Caco-2 (cell line): ENCODE data around the gene RAD23B. TPM values are rescaled to one million over a fixed set of nuclear protein-coding genes. Genes with fewer than 3 reads are reported as not detected.

ENCODE experiments used
- BruUV-seq: library from RNA; stranded (reverse); fragments of 400-500 nt; replicated peaks from 2 replicates; lab custom pipeline; 2021; lab: Mats Ljungman, UMichigan
- CTCF ChIA-PET: fragments of 300-600 bp; sonication (Branson Sonifier 250); formaldehyde crosslinking; loops from one replicate; lab custom pipeline; 2022; ENCODE audit warnings: antibody characterized with exemption; lab: Charles Lee
- POLR2A ChIA-PET: fragments of 300-600 bp; sonication (Branson Sonifier 250); formaldehyde crosslinking; loops from one replicate; lab custom pipeline; 2022; ENCODE audit warnings: antibody characterized with exemption; lab: Charles Lee
- DNase-seq, 2 experiments: peaks; one replicate each; pipeline versions ENCODE4 v3.0.0 to v3.0.0-alpha.2; 2020 to 2022
- H3K27me3 ChIP-seq: replicated peaks from 2 replicates; pipeline ENCODE4 v1.6.0; 2011; ENCODE audit warnings: low read length; ENCODE audit not compliant: control insufficient read depth, insufficient read depth
- H3K36me3 ChIP-seq: 2 replicates; pipeline ENCODE4 v1.5.1; 2011; ENCODE audit warnings: low read length; ENCODE audit not compliant: control insufficient read depth, insufficient read depth
- H3K4me1 ChIP-seq: fragments of 250-450 bp; sonication (Bioruptor Pico); 2 replicates; pipeline ENCODE4 v1.5.1; 2020; ENCODE audit warnings: mild to moderate bottlenecking
- H3K4me3 ChIP-seq: 2 replicates; pipeline ENCODE4 v1.5.1; 2011; ENCODE audit warnings: low read depth, mild to moderate bottlenecking, control low read depth, low read length
- H3K9me3 ChIP-seq: fragments of 250-450 bp; sonication (Bioruptor Pico); 2 replicates; pipeline ENCODE4 v1.5.1; 2020; ENCODE audit warnings: mild to moderate bottlenecking, moderate library complexity
- H3K27ac Mint-ChIP-seq: one replicate; pipeline ENCODE4 v1.8.0; 2022; ENCODE audit warnings: mixed read lengths; ENCODE audit not compliant: unreplicated experiment
- H3K27me3 Mint-ChIP-seq: one replicate; pipeline ENCODE4 v1.8.0; 2022; ENCODE audit warnings: mixed read lengths; ENCODE audit not compliant: insufficient read depth, unreplicated experiment
- H3K36me3 Mint-ChIP-seq: one replicate; pipeline ENCODE4 v1.8.0; 2022; ENCODE audit warnings: mild to moderate bottlenecking, mixed read lengths; ENCODE audit not compliant: insufficient read depth, unreplicated experiment
- H3K4me1 Mint-ChIP-seq: one replicate; pipeline ENCODE4 v1.8.0; 2022; ENCODE audit warnings: low read depth, mixed read lengths; ENCODE audit not compliant: unreplicated experiment
- H3K4me3 Mint-ChIP-seq: one replicate; pipeline ENCODE4 v1.8.0; 2022; ENCODE audit warnings: mild to moderate bottlenecking, moderate library complexity, mixed read lengths; ENCODE audit not compliant: unreplicated experiment
- H3K9me3 Mint-ChIP-seq: one replicate; pipeline ENCODE4 v1.8.0; 2022; ENCODE audit warnings: mixed read lengths; ENCODE audit not compliant: unreplicated experiment
- CTCF ChIP-seq, 2 experiments: fragments of 200-600 bp in 1 of 2; IDR thresholded peaks; 1 replicate in 1 of 2; 2 replicates in 1 of 2; pipeline versions ENCODE4 v1.5.1 to v1.8.0; 2011 to 2022; ENCODE audit warnings: antibody characterized with exemption in 1 of 2, control low read depth in 1 of 2, inconsistent platforms in 1 of 2, low read depth in 1 of 2, low read length in 1 of 2, mild to moderate bottlenecking in 1 of 2, moderate library complexity in 1 of 2; ENCODE audit not compliant: insufficient read depth in 1 of 2, severe bottlenecking in 1 of 2, unreplicated experiment in 1 of 2
- intact Hi-C: fragments of 100-400 bp; cut with micrococcal nuclease; formaldehyde crosslinking; loops from one replicate; pipeline ENCODE4 v1.10.0; 2022; ENCODE audit not compliant: unreplicated experiment
- total RNA-seq: library from RNA; stranded (reverse); gene quantifications from 2 replicates; pipeline ENCODE4 v1.2.3, GENCODE V29; 2022

The RAD23B gene
- total RNA-seq, 1 experiment from 2014 or later = 188 TPM

DNA sequence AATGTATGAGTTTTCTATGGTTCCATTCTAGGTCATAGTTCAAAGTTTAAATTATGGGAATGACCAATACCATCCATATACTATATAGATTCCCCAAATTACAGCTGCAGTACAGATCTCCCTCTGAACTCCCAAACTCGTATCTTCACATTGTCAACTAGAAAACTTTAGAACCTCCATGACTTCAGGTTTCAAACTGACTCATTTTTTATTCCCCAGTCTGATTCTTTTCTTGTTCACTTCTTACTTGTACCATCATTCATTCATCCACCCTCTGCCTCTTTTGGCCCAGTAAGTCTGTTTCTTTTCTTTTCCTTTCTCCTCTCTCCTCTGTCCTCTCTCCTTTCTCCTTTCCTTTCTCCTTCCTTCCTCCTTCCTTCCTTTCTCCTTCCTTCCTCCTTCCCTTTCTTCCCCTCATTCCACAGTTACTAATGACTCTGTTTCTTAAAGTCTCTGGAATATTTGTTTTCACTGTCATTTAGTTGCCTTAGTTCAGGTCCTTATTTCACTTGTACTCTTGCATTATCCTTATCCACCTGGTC is 30.5 kb downstream of the RAD23B start:
- Mint-ChIP-seq H3K27ac (no peak overlapping the region), H3K36me3 (peaks cover 82% of the 10 kb centered on the region), H3K9me3 (no peaks in the 10 kb centered on the region), H3K4me1 (peaks cover 55% of the 10 kb centered on the region), H3K27me3 (no peaks in the 10 kb centered on the region), H3K4me3 (no peak overlapping the region)
- DNase-seq = no peak
- H3K27me3 ChIP-seq = no peaks in the 10 kb centered on the region
- H3K4me3 ChIP-seq = no peak overlapping the region
- H3K9me3 ChIP-seq = no peaks in the 10 kb centered on the region
- no peak for TF ChIP-seq CTCF (IDR thresholded peaks at IDR 0.05; ENCODE audit: insufficient read depth in 1 of 2, low read depth in 1 of 2, low read length in 1 of 2, severe bottlenecking in 1 of 2, unreplicated experiment in 1 of 2)
- peaks cover 21% of the 10 kb centered on the region for H3K4me1 ChIP-seq
- ChIA-PET CTCF (no interaction called here), POLR2A (no interaction called here)
- H3K36me3 ChIP-seq = peaks cover 6% of the 10 kb centered on the region; the same call in 1 of the 2 replicates
- intact Hi-C loops = no loop called here
- no TSS peak for BruUV-seq

DNA sequence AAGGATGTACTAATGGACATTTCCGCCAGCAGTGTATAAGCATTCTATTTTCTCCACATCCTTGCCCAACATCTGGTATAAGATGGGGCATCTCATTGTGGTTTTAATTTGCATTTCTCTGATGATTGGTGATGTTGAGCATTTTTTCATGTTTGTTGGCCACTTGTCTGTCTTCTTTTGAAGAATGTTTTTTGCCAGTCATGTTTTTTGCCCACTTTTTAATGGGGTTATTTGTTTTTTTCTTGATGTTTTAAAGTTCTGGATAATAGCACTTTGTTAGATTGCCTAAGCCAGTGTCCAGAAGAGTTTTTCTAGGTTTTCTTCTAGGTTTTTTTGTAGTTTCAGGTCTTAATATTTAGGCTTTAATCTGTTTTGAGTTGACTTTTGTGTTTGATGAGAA is 31.7 kb downstream of the RAD23B start:
- H3K9me3 ChIP-seq = no peaks in the 10 kb centered on the region
- peaks cover 4% of the 10 kb centered on the region; the same call in 1 of the 2 replicates for H3K36me3 ChIP-seq
- Mint-ChIP-seq H3K4me3 (no peak overlapping the region), H3K4me1 (peaks cover 45% of the 10 kb centered on the region), H3K27ac (no peak overlapping the region), H3K9me3 (no peaks in the 10 kb centered on the region), H3K27me3 (no peaks in the 10 kb centered on the region), H3K36me3 (peaks cover 82% of the 10 kb centered on the region)
- ChIA-PET POLR2A (no interaction called here), CTCF (no interaction called here)
- peaks cover 12% of the 10 kb centered on the region for H3K4me1 ChIP-seq
- DNase-seq = no peak
- BruUV-seq = no TSS peak
- intact Hi-C loops = no loop called here
- H3K4me3 ChIP-seq = no peak overlapping the region
- no peaks in the 10 kb centered on the region for H3K27me3 ChIP-seq
- TF ChIP-seq CTCF (IDR thresholded peaks at IDR 0.05; ENCODE audit: insufficient read depth in 1 of 2, low read depth in 1 of 2, low read length in 1 of 2, severe bottlenecking in 1 of 2, unreplicated experiment in 1 of 2) = no peak

GRCh38 chr9:107316795-107317661 is 33.9 kb downstream of the RAD23B start:
- ChIA-PET POLR2A (no interaction called here), CTCF (no interaction called here)
- peaks cover 39% of the 10 kb centered on the region for H3K4me1 Mint-ChIP-seq

More at GRCh38 chr9:107316795-107317661, 33.9 kb downstream of the RAD23B start:
- peaks cover 12% of the 10 kb centered on the region for H3K4me1 ChIP-seq
- H3K4me3 Mint-ChIP-seq = no peak overlapping the region
- intact Hi-C loops = no loop called here
- H3K27me3 Mint-ChIP-seq = no peaks in the 10 kb centered on the region
- no peak for TF ChIP-seq CTCF (IDR thresholded peaks at IDR 0.05; ENCODE audit: insufficient read depth in 1 of 2, low read depth in 1 of 2, low read length in 1 of 2, severe bottlenecking in 1 of 2, unreplicated experiment in 1 of 2)
- no TSS peak for BruUV-seq
- no peak overlapping the region for H3K4me3 ChIP-seq
- H3K27me3 ChIP-seq = no peaks in the 10 kb centered on the region
- H3K9me3 Mint-ChIP-seq = no peaks in the 10 kb centered on the region
- H3K27ac Mint-ChIP-seq = peak overlapping the region; percentile 3
- H3K36me3 ChIP-seq = peaks cover 4% of the 10 kb centered on the region; the same call in 1 of the 2 replicates
- no peak for DNase-seq
- no peaks in the 10 kb centered on the region for H3K9me3 ChIP-seq
- H3K36me3 Mint-ChIP-seq = peaks cover 73% of the 10 kb centered on the region
